MCF 10A (cell line): ENCODE data around the gene CENPL. TPM values are rescaled to one million over a fixed set of nuclear protein-coding genes. Genes with fewer than 3 reads are reported as not detected.
"Not testable (repeated sequence)": the region's sequence is repeated elsewhere in the genome, so short reads cannot be mapped to it uniquely, and the experiment has no call there.

Source experiments
- BruUV-seq: library from RNA; stranded (reverse); fragments of 400-500 nt; replicated peaks from 2 replicates; lab custom pipeline; 2021; lab: Mats Ljungman, UMichigan
- CTCF ChIA-PET: fragments of 300-600 bp; sonication (Branson Sonifier 250); formaldehyde crosslinking; extraction: SDS; loops from one replicate; lab custom pipeline; 2021; ENCODE audit warnings: antibody characterized with exemption, inconsistent platforms; lab: Yijun Ruan, JAX
- POLR2A ChIA-PET: fragments of 300-600, 350-650 bp; sonication (Branson Sonifier 250); formaldehyde crosslinking; extraction: SDS; loops from one replicate; lab custom pipeline; 2020; ENCODE audit warnings: antibody characterized with exemption, inconsistent platforms; lab: Yijun Ruan, JAX
- DNase-seq: peaks from one replicate; pipeline ENCODE4 v3.0.0-alpha.2; 2018; ENCODE audit not compliant: unreplicated experiment
- H3K27ac Mint-ChIP-seq: one replicate; pipeline ENCODE4 v1.8.0; 2022; ENCODE audit warnings: mild to moderate bottlenecking, low read depth, mixed read lengths; ENCODE audit not compliant: unreplicated experiment
- H3K27me3 Mint-ChIP-seq: one replicate; pipeline ENCODE4 v1.8.0; 2022; ENCODE audit warnings: mixed read lengths; ENCODE audit not compliant: insufficient read depth, unreplicated experiment
- H3K36me3 Mint-ChIP-seq: one replicate; pipeline ENCODE4 v1.8.0; 2022; ENCODE audit warnings: mild to moderate bottlenecking, moderate library complexity, mixed read lengths; ENCODE audit not compliant: insufficient read depth, unreplicated experiment
- H3K4me1 Mint-ChIP-seq: one replicate; pipeline ENCODE4 v1.8.0; 2022; ENCODE audit warnings: mixed read lengths; ENCODE audit not compliant: insufficient read depth, unreplicated experiment
- H3K4me3 Mint-ChIP-seq: one replicate; pipeline ENCODE4 v1.8.0; 2022; ENCODE audit warnings: mild to moderate bottlenecking, moderate library complexity, mixed read lengths; ENCODE audit not compliant: unreplicated experiment
- H3K9me3 Mint-ChIP-seq: one replicate; pipeline ENCODE4 v1.8.0; 2022; ENCODE audit warnings: mixed read lengths; ENCODE audit not compliant: unreplicated experiment
- CTCF ChIP-seq: fragments of 200-600 bp; IDR thresholded peaks from one replicate; pipeline ENCODE4 v1.8.0; 2022; ENCODE audit warnings: antibody characterized with exemption, mild to moderate bottlenecking; ENCODE audit not compliant: unreplicated experiment
- intact Hi-C: fragments of 100-400 bp; cut with micrococcal nuclease; formaldehyde crosslinking; loops from 2 replicates; pipeline ENCODE4 v1.14.1; 2022
- total RNA-seq: library from RNA; stranded (reverse); gene quantifications from 2 replicates; pipeline ENCODE4 v1.2.3, GENCODE V29; 2022

The CENPL gene
- total RNA-seq, 1 experiment from 2014 or later, result 24.5 TPM

- BruUV-seq, result no TSS peak
- no peak for TF ChIP-seq CTCF
- intact Hi-C loops, result no loop called here
- H3K27ac Mint-ChIP-seq, result no peak overlapping the region
- H3K9me3 Mint-ChIP-seq, result no peaks in the 10 kb centered on the region
- ChIA-PET POLR2A (interaction anchor here (0.8 kb wide), 1 partner anchor 53 kb away, joined by 3 read pairs; the partner anchor contains the start of gene KLHL20), CTCF (no interaction called here)
- DNase-seq, result no peak
- H3K4me1 Mint-ChIP-seq, result no peaks in the 10 kb centered on the region
- H3K27me3 Mint-ChIP-seq, result no peaks in the 10 kb centered on the region
- H3K36me3 Mint-ChIP-seq, result peaks cover 45% of the 10 kb centered on the region
- no peak overlapping the region for H3K4me3 Mint-ChIP-seq
Observed at GRCh38 chr1:173768206-173768605, 56.5 kb downstream of the CENPL start.

- BruUV-seq, DNase-seq, H3K27ac Mint-ChIP-seq, H3K4me1 Mint-ChIP-seq, H3K4me3 Mint-ChIP-seq, intact Hi-C loops, H3K27me3 Mint-ChIP-seq: not testable (repeated sequence)
- peaks cover 25% of the 10 kb centered on the region for H3K9me3 Mint-ChIP-seq
- CTCF ChIA-PET, result interaction anchor here (0.8 to 1.7 kb wide), 3 partner anchors 16 to 335 kb away, joined by 3 to 4 read pairs (median 3); no protein-coding TSS in a partner anchor
- POLR2A ChIA-PET, result interaction anchor here (0.5 to 0.7 kb wide), 3 partner anchors 11 to 1495 kb away, joined by 3 read pairs; no protein-coding TSS in a partner anchor
- peaks cover 47% of the 10 kb centered on the region for H3K36me3 Mint-ChIP-seq
Observed at GRCh38 chr1:173764331-173764730, 60.4 kb downstream of the CENPL start.

- DNase-seq, result peak; percentile 27
- ChIA-PET POLR2A (no interaction called here), CTCF (interaction anchor here (0.6 kb wide), 1 partner anchor 132 kb away, joined by 3 read pairs; no protein-coding TSS in a partner anchor)
- H3K27me3 Mint-ChIP-seq, result no peaks in the 10 kb centered on the region
- H3K9me3 Mint-ChIP-seq, result peaks cover 25% of the 10 kb centered on the region
- no peaks in the 10 kb centered on the region for H3K4me1 Mint-ChIP-seq
- intact Hi-C loops, result no loop called here
- no peak overlapping the region for H3K27ac Mint-ChIP-seq
- no peak for TF ChIP-seq CTCF
- no TSS peak for BruUV-seq
- no peak overlapping the region for H3K4me3 Mint-ChIP-seq
- H3K36me3 Mint-ChIP-seq, result peaks cover 67% of the 10 kb centered on the region
Observed at GRCh38 chr1:173758980-173759379, 65.7 kb downstream of the CENPL start.

GRCh38 chr1:173758110-173758509 lies 66.6 kb downstream of the CENPL start:
- CTCF ChIA-PET, result interaction anchor here (0.6 to 1.0 kb wide), 4 partner anchors 54 to 1271 kb away, joined by 3 to 5 read pairs (median 4); no protein-coding TSS in a partner anchor

More at GRCh38 chr1:173758110-173758509, 66.6 kb downstream of the CENPL start:
- Mint-ChIP-seq H3K27me3 (no peaks in the 10 kb centered on the region), H3K36me3 (peaks cover 70% of the 10 kb centered on the region), H3K4me1 (no peaks in the 10 kb centered on the region), H3K27ac (no peak overlapping the region), H3K4me3 (no peak overlapping the region), H3K9me3 (peaks cover 25% of the 10 kb centered on the region)
- DNase-seq, result no peak
- no peak for TF ChIP-seq CTCF
- no TSS peak for BruUV-seq
- POLR2A ChIA-PET, result interaction anchor here (0.6 to 0.7 kb wide), 2 partner anchors 9 to 129 kb away, joined by 3 read pairs; no protein-coding TSS in a partner anchor
- intact Hi-C loops, result no loop called here
